ENCODE data around the gene CLPTM1L. TPM values are rescaled to one million over a fixed set of nuclear protein-coding genes. Genes with fewer than 3 reads are reported as not detected.

The CLPTM1L gene
- total and polyA plus RNA-seq, 9 of the 15 experiments (the other 6 are each of a cell fraction or from before 2014, with no cell fraction given), result 3.5 to 217 (median 177) TPM

- H3K27ac ChIP-seq (ENCODE audit: extremely low read depth, low read depth, low read length), result no peak overlapping the region
- whole genome bisulfite sequencing (ENCODE audit: insufficient coverage, low coverage, missing lambda C conversion rate), result 2% methylated on average over 28 of the region's 28 CpGs
- in situ Hi-C loops (cut with MboI), result no loop called here
- H4K20me1 ChIP-seq (replicated peaks; ENCODE audit: control insufficient read depth, insufficient read depth, low read length), result peaks cover 4% of the 10 kb centered on the region; the same call in 1 of the 2 replicates
- no TSS peak for BruUV-seq (replicated peaks)
- intact Hi-C loops (cut with micrococcal nuclease), result no loop called here
- ChIA-PET POLR2A (interaction anchor here (0.7 kb wide), 1 partner anchor 12 kb away, joined by 3 read pairs; no protein-coding TSS in a partner anchor), CTCF (ENCODE audit: low intra/inter-chr PET ratio) (interaction anchor here (0.6 kb wide), 1 partner anchor 1320 kb away, joined by 5 read pairs; no protein-coding TSS in a partner anchor)
- no peak overlapping the region for H3K4me3 ChIP-seq
- no peak overlapping the region for H3K4me2 ChIP-seq (ENCODE audit: insufficient read depth, low read length)
- FAIRE-seq, result no peak
- TF ChIP-seq FUS (optimal IDR thresholded peaks at IDR 0.05; ENCODE audit: low read depth, low read length) (no peak), GATAD2B (IDR thresholded peaks at IDR 0.05; ENCODE audit: borderline replicate concordance) (no peak), TBP (optimal IDR thresholded peaks at IDR 0.05; ENCODE audit: low read depth, low read length) (no peak), CBFA2T2 (conservative IDR thresholded peaks at IDR 0.05) (no peak), TFAM (CRISPR knock-in tag; conservative IDR thresholded peaks at IDR 0.05) (no peak), ZBTB12 (CRISPR knock-in tag; IDR thresholded peaks at IDR 0.05) (no peak), KLF6 (CRISPR knock-in tag; IDR thresholded peaks at IDR 0.05; ENCODE audit: borderline replicate concordance) (no peak), MAFF (IDR thresholded peaks at IDR 0.05; ENCODE audit: low read length) (no peak), TRIM28 (IDR thresholded peaks at IDR 0.05) (no peak), OTX1 (CRISPR knock-in tag; IDR thresholded peaks at IDR 0.05) (no peak), DMBX1 (CRISPR knock-in tag; IDR thresholded peaks at IDR 0.05; ENCODE audit: borderline replicate concordance) (no peak)
- no peaks in the 10 kb centered on the region for H3K36me3 ChIP-seq (ENCODE audit: control insufficient read depth, insufficient read depth, low read length)
- H3K4me1 ChIP-seq (replicated peaks in 1 of 2; ENCODE audit: control insufficient read depth in 2 of 2, insufficient read depth in 2 of 2, low read length in 2 of 2), result peaks cover 0 to 15% of the 10 kb centered on the region in 2 experiments; a peak in 1 of 5 replicates
- H2AFZ ChIP-seq (ENCODE audit: low read depth, low read length), result no peak overlapping the region
- H3K27me3 ChIP-seq (ENCODE audit: control insufficient read depth in 2 of 2, insufficient read depth in 2 of 2, low read length in 2 of 2), result peaks cover 79 to 83% of the 10 kb centered on the region in 2 experiments
- no peak overlapping the region for H3K9ac ChIP-seq (ENCODE audit: insufficient read depth in 1 of 2, low read depth in 2 of 2, low read length in 2 of 2)
- no peaks in the 10 kb centered on the region for H3K9me1 ChIP-seq (ENCODE audit: control insufficient read depth, insufficient read depth, low read length)
- peak; percentile 26 for ATAC-seq
- no peaks in the 10 kb centered on the region for H3K79me2 ChIP-seq (ENCODE audit: control insufficient read depth, insufficient read depth, low read length)
- no peaks in the 10 kb centered on the region for H3K9me3 ChIP-seq (replicated peaks; ENCODE audit: control insufficient read depth, insufficient read depth, low read depth, low read length)
- no peak for DNase-seq (ENCODE audit: extremely low read depth in 1 of 4, low spot score in 3 of 4)
Measured at GRCh38 chr5:1356873-1357787, 12.2 kb upstream of the CLPTM1L start.

Measured in K562 (cell line).